ENCODE results near the gene CDHR1.

The CDHR1 gene

GRCh38 chr10:84233940-84234339, 39.6 kb downstream of the CDHR1 start:
- DNase-seq (ENCODE audit: low read depth): no peak

- DNase-seq (ENCODE audit: low read depth): no peak
These were observed 40.1 kb downstream of the CDHR1 start for GRCh38 chr10:84234479-84234878.

GRCh38 chr10:84235096-84235495, 40.8 kb downstream of the CDHR1 start:
- DNase-seq (ENCODE audit: low read depth): no peak

GRCh38 chr10:84236807-84237198, 42.5 kb downstream of the CDHR1 start:
- no peak for DNase-seq (ENCODE audit: low read depth)

- no peak for DNase-seq (ENCODE audit: low read depth)
These were observed 43.1 kb downstream of the CDHR1 start for GRCh38 chr10:84237199-84238051.

- no peak for DNase-seq (ENCODE audit: low read depth)
These were observed 44.6 kb downstream of the CDHR1 start for GRCh38 chr10:84238909-84239308.

- DNase-seq (ENCODE audit: low read depth): no peak
These were observed 47.0 kb downstream of the CDHR1 start, which contains the start of gene LRIT1 for GRCh38 chr10:84241185-84241790. LRIT1 (minus strand) TSS chr10:84241546; CDS start chr10:84241439, 107 bp downstream.

GRCh38 chr10:84243759-84244158, 49.4 kb downstream of the CDHR1 start:
- no peak for DNase-seq (ENCODE audit: low read depth)

- DNase-seq (ENCODE audit: low read depth): no peak
These were observed 50.4 kb downstream of the CDHR1 start, which contains the start of gene RGR for GRCh38 chr10:84244651-84245270. RGR (plus strand) TSS chr10:84245053; CDS start chr10:84245091, 38 bp downstream.

GRCh38 chr10:84247496-84247895, 53.2 kb downstream of the CDHR1 start:
- no peak for DNase-seq (ENCODE audit: low read depth)

- DNase-seq (ENCODE audit: low read depth): no peak
These were observed 54.5 kb downstream of the CDHR1 start for GRCh38 chr10:84248794-84249193.

GRCh38 chr10:84254552-84255478, 60.5 kb downstream of the CDHR1 start:
- DNase-seq (ENCODE audit: low read depth): no peak

- no peak for DNase-seq (ENCODE audit: low read depth)
These were observed 62.4 kb downstream of the CDHR1 start for GRCh38 chr10:84256510-84257342.

GRCh38 chr10:84257343-84258020, 63.1 kb downstream of the CDHR1 start:
- no peak for DNase-seq (ENCODE audit: low read depth)

GRCh38 chr10:84258034-84258695, 63.8 kb downstream of the CDHR1 start:
- no peak for DNase-seq (ENCODE audit: low read depth)

GRCh38 chr10:84261236-84261915, 67.0 kb downstream of the CDHR1 start:
- DNase-seq (ENCODE audit: low read depth): no peak

GRCh38 chr10:84262190-84262956, 68.0 kb downstream of the CDHR1 start:
- no peak for DNase-seq (ENCODE audit: low read depth)

GRCh38 chr10:84263716-84264115, 69.4 kb downstream of the CDHR1 start:
- DNase-seq (ENCODE audit: low read depth): no peak
